HEK293T (cell line): ENCODE data around the gene MGAT5B.

Source experiments
- ARNT ChIP-seq: fragments of 450-650 bp; IDR thresholded peaks from 2 replicates; pipeline ENCODE4 v1.6.1; 2017; ENCODE audit warnings: mild to moderate bottlenecking
- BHLHE40 ChIP-seq: fragments of 450-650 bp; IDR thresholded peaks from 2 replicates; pipeline ENCODE4 v1.6.1; 2016; ENCODE audit warnings: mild to moderate bottlenecking, moderate library complexity, borderline replicate concordance
- CTBP1 ChIP-seq: fragments of 450-650 bp; IDR thresholded peaks from 2 replicates; pipeline ENCODE4 v1.6.1; 2016; ENCODE audit warnings: borderline replicate concordance
- FOXK2 ChIP-seq: fragments of 450-650 bp; IDR thresholded peaks from 2 replicates; pipeline ENCODE4 v1.6.1; 2016; ENCODE audit warnings: mild to moderate bottlenecking
- FOXM1 ChIP-seq: fragments of 450-650 bp; IDR thresholded peaks from 2 replicates; pipeline ENCODE4 v1.6.1; 2017; ENCODE audit warnings: mild to moderate bottlenecking, borderline replicate concordance
- HDGF ChIP-seq: fragments of 450-650 bp; IDR thresholded peaks from 2 replicates; pipeline ENCODE4 v1.6.1; 2017; ENCODE audit warnings: antibody characterized with exemption, borderline replicate concordance
- NFRKB ChIP-seq: fragments of 450-650 bp; IDR thresholded peaks from 2 replicates; pipeline ENCODE4 v1.6.1; 2016; ENCODE audit warnings: mild to moderate bottlenecking, moderate library complexity
- PKNOX1 ChIP-seq: fragments of 450-650 bp; IDR thresholded peaks from 2 replicates; pipeline ENCODE4 v1.6.1; 2016
- SP1 ChIP-seq: fragments of 450-650 bp; IDR thresholded peaks from 2 replicates; pipeline ENCODE4 v1.6.1; 2017
- SUZ12 ChIP-seq: fragments of 450-650 bp; IDR thresholded peaks from 2 replicates; pipeline ENCODE4 v1.6.1; 2016; ENCODE audit warnings: mild to moderate bottlenecking
- TARDBP ChIP-seq: fragments of 450-650 bp; IDR thresholded peaks from 2 replicates; pipeline ENCODE4 v1.6.1; 2016
- ZNF384 ChIP-seq: fragments of 450-650 bp; IDR thresholded peaks from 2 replicates; pipeline ENCODE4 v1.6.1; 2016

GRCh38 chr17:76879691-76880090, 11.5 kb downstream of the MGAT5B start:
- no peak for TF ChIP-seq PKNOX1
- TF ChIP-seq BHLHE40: no peak
- TF ChIP-seq TARDBP: no peak
- TF ChIP-seq SP1: no peak
- no peak for TF ChIP-seq HDGF
- no peak for TF ChIP-seq SUZ12
- TF ChIP-seq NFRKB: no peak
- TF ChIP-seq ARNT: no peak
- no peak for TF ChIP-seq CTBP1
- TF ChIP-seq FOXM1: no peak
- no peak for TF ChIP-seq ZNF384
- TF ChIP-seq FOXK2: no peak
